BE2C (cell line): Measurements from ENCODE around the gene CCDC124.

ENCODE experiments used
- DNase-seq: peaks from one replicate; pipeline ENCODE4 v3.0.0-alpha.2; 2020
- H3K27me3 ChIP-seq: fragments of 250-450 bp; sonication (Bioruptor Pico); 2 replicates; pipeline ENCODE4 v1.5.1; 2020; ENCODE audit warnings: mild to moderate bottlenecking
- H3K36me3 ChIP-seq: fragments of 250-450 bp; sonication (Bioruptor Pico); 2 replicates; pipeline ENCODE4 v1.5.1; 2020; ENCODE audit warnings: mild to moderate bottlenecking
- H3K4me1 ChIP-seq: fragments of 250-450 bp; sonication (Bioruptor Pico); 2 replicates; pipeline ENCODE4 v1.5.1; 2020
- H3K4me3 ChIP-seq: 2 replicates; pipeline ENCODE4 v1.5.1; 2011; ENCODE audit warnings: low read depth, low read length
- H3K9me3 ChIP-seq: fragments of 250-450 bp; sonication (Bioruptor Pico); 2 replicates; pipeline ENCODE4 v1.5.1; 2020
- TF ChIP-seq, protein P1 (sequence below): IDR thresholded peaks from 2 replicates; pipeline ENCODE4 v1.5.1; 2012; ENCODE audit warnings: mild to moderate bottlenecking, low read depth, low read length

Gene CCDC124

DNA sequence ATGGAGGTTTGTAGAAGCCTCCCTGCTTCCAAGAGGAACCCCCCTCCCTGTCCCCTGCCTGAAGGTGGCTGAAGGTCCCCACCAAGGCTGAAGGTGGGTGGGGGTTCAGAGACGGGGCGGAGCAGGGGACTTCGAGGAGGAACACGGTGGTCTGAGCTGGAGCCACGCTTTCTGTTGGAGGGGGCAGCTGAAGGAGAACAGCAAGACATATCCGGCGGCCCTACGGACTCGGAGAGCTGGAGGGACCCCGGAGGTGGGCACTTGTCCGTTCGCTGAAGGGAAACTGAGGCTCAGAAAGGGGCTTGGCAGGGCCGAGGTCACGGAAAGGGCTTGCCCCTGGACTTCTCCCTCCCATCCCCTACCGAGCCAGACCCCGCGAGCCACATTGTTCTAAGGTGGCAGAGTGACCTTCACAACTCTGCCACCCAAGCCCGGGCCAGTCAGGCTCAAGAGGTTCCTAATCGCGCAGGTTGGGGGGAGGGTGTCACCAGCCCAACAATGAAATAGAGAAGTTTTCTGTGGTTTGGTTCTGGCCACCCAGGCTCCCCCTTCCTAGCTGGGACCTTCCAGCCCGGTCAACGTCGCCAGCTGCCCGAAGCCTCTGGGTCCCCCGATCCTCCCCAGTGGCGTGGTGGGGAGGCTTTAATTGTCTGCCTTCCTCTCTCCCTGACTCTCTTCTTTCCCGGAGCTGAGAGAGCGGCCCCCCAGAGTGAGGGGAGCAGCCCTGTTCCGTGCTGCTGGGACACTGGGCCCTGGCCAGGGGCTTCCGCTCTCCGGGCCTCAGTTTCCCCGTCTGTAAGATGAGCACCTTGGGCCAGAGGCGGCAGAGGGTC is 18.6 kb downstream of the CCDC124 start:
- Histone ChIP-seq H3K4me3 (peak overlapping the region; percentile 44), H3K27me3 (peaks cover 44% of the 10 kb centered on the region), H3K4me1 (peaks cover 17% of the 10 kb centered on the region), H3K36me3 (no peaks in the 10 kb centered on the region), H3K9me3 (no peaks in the 10 kb centered on the region)
- DNase-seq, result no peak
- TF ChIP-seq, protein P1, sequence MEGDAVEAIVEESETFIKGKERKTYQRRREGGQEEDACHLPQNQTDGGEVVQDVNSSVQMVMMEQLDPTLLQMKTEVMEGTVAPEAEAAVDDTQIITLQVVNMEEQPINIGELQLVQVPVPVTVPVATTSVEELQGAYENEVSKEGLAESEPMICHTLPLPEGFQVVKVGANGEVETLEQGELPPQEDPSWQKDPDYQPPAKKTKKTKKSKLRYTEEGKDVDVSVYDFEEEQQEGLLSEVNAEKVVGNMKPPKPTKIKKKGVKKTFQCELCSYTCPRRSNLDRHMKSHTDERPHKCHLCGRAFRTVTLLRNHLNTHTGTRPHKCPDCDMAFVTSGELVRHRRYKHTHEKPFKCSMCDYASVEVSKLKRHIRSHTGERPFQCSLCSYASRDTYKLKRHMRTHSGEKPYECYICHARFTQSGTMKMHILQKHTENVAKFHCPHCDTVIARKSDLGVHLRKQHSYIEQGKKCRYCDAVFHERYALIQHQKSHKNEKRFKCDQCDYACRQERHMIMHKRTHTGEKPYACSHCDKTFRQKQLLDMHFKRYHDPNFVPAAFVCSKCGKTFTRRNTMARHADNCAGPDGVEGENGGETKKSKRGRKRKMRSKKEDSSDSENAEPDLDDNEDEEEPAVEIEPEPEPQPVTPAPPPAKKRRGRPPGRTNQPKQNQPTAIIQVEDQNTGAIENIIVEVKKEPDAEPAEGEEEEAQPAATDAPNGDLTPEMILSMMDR, result no peak

GRCh38 chr19:17951990-17952976 is 19.5 kb downstream of the CCDC124 start:
- H3K9me3 ChIP-seq, result no peaks in the 10 kb centered on the region
- peak; percentile 23 for DNase-seq
- H3K27me3 ChIP-seq, result peaks cover 44% of the 10 kb centered on the region
- TF ChIP-seq, protein P1, result no peak
- H3K36me3 ChIP-seq, result no peaks in the 10 kb centered on the region
- H3K4me1 ChIP-seq, result peaks cover 16% of the 10 kb centered on the region
- peak overlapping the region; percentile 44 for H3K4me3 ChIP-seq

- Histone ChIP-seq H3K4me1 (peaks cover 14% of the 10 kb centered on the region), H3K36me3 (no peaks in the 10 kb centered on the region), H3K4me3 (no peak overlapping the region), H3K9me3 (no peaks in the 10 kb centered on the region), H3K27me3 (peaks cover 44% of the 10 kb centered on the region)
- DNase-seq, result no peak
- TF ChIP-seq, protein P1, result no peak
Observed at GRCh38 chr19:17953316-17953801, 20.5 kb downstream of the CCDC124 start.

- H3K9me3 ChIP-seq, result no peaks in the 10 kb centered on the region
- peaks cover 14% of the 10 kb centered on the region for H3K4me1 ChIP-seq
- TF ChIP-seq, protein P1, result no peak
- no peaks in the 10 kb centered on the region for H3K36me3 ChIP-seq
- H3K27me3 ChIP-seq, result peaks cover 44% of the 10 kb centered on the region
- H3K4me3 ChIP-seq, result no peak overlapping the region
- DNase-seq, result no peak
Observed at GRCh38 chr19:17953869-17954268, 21.1 kb downstream of the CCDC124 start.

- Histone ChIP-seq H3K36me3 (no peaks in the 10 kb centered on the region), H3K4me1 (peaks cover 14% of the 10 kb centered on the region), H3K4me3 (no peak overlapping the region), H3K9me3 (no peaks in the 10 kb centered on the region), H3K27me3 (peaks cover 44% of the 10 kb centered on the region)
- TF ChIP-seq, protein P1, result no peak
- no peak for DNase-seq
Observed at GRCh38 chr19:17954401-17954800, 21.6 kb downstream of the CCDC124 start.
